SK-MEL-5 (cell line): ENCODE measurements around the gene NGEF. TPM values are rescaled to one million over a fixed set of nuclear protein-coding genes. Genes with fewer than 3 reads are reported as not detected.

Experiments
- DNase-seq: peaks from one replicate; pipeline ENCODE4 v3.0.0-alpha.2; 2016; ENCODE audit warnings: low read depth, low spot score
- in situ Hi-C: cut with HindIII; loops from 2 replicates; pipeline ENCODE4 v1.10.0; 2016; ENCODE audit warnings: low sequenced_read_pairs, high pct_unique_total_duplicates, low pct_unique_long_range_greater_than_20kb
- total RNA-seq: library from RNA; depleted of rRNA; stranded (reverse); fragments of >200 nt; shearing (Covaris generic); gene quantifications from 2 replicates; pipeline ENCODE4 v1.2.3, GENCODE V29; 2014

The NGEF gene
- total RNA-seq, 1 experiment from 2014 or later: not detected

- DNase-seq: no peak
- in situ Hi-C loops: no loop called here
Measured at GRCh38 chr2:232900811-232901735, 112.0 kb downstream of the NGEF start.

DNA sequence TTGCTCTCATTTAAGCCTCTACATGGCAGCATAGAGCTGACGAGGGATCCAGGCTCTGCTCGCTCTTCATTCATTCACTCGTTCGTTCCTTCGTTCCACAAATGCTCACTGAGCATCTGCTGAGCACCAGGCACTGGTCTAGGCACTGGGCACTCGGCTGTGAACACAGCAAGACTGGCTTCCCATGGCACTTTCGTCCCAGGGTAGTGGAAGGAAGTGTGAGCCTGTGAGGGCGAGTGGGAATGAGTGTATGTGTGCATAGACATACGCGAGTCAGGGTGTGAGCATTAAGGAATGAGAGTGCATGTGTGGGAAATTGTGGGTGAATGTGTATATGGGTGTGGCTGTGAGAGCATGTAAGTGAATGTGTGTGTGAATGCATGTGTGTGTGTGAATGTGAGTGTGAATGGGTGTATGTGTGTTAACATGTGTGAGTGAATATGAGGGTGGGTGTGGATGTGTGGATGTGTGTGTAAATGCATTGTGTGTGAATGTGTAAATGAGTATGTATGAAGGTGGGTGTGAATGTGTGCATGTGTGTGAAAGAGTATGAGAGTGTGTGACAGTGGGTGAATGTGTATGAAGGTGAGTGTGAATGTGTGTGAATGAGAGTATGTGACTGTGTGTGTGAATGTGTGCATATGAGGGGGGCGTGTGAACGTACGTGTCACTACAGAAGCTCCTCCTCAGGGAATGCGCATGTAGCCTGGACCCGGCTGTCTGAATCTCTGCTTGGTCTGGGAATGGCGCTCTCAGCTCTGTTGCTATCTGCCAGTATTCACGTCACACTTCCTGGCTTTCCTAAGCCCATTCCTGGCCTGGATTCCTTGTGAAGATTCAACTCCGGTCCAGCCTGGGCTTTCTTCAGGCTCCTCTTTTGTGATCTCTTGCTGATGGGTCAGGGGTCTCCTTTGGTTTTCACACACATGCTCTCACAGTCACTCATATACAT is 114.2 kb downstream of the NGEF start:
- DNase-seq: peak; percentile 46
- in situ Hi-C loops: no loop called here

DNA sequence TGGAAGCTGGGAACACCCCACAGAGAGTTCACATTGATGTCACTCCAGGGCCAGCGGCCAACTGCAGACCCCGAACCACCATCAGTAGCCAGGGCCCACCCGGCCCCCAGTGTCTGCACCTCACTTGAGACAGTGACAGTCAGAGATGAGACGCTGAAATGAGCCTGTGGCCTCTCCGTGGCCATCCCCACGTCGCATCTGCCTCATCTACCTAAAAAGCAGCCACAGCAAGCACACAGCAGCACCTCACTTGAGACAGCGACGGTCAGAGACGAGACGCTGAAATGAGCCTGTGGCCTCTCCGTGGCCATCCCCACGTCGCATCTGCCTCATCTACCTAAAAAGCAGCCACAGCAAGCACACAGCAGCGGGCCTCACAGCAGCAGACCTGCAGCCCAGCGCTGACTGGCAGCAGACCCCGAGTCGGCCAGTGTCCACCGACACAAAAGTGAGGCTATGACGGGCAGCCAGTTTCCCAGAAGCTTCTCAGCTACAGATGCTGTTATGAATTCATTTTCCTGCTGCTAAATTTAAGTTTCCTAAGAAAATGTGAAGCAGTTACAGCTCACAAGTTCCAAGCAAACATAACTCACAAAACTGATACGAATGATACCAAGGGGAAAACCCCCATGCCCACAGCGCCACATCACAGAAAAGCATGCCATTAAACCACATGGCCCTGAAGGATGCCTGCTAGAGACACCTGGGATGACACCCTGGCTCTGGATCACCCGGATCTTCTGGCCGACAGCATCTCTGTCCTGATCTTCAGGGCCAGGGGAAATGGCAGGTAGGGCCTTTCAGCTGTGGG is 115.3 kb downstream of the NGEF start:
- no peak for DNase-seq

DNA sequence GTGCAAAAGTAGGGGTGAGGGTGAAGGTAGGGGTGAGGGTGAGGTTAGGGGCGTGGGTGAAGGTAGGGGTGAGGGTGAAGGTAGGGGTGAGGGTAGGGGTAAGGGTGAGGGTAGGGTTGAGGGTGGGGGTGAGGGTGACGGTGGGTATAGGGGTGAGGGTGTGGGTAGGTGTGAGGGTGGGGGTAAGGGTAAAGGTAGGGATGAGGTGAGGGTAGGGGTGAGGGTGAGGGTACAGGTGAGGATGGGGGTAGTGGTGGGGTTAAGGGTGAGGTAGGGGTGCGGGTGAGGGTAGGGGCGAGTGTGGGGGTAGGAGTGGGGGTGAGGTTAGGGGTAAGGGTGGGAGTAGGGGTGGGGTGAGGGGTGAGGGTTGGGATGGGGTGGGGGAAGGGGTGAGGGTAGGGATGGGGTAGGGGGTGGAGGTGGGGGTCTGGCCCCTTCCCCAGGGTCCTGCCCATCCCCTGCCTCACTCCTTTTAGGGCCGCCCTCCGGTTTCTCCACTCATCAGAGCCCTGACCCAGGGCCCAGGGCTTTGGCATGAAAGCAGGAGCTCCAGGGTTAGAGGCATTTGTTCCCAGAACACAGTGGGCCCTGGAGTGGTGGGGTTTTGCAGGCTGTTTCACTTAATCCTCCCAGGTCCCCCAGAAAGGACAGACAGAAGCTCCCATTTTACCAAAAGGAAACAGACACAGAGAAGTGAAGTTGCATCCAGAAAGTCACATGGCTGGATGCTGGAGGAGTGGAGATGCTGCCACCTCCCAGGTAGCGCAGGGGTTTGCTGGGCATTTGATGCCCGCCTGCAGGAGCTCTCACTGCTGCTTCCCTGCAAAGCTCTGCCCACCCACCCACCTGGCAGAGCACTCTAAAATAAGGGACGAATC is 116.1 kb downstream of the NGEF start:
- in situ Hi-C loops: no loop called here
- DNase-seq: no peak

More for the DNA sequence above, 115.3 kb downstream of the NGEF start:
- in situ Hi-C loops: no loop called here

GRCh38 chr2:232896111-232896510 is 116.9 kb downstream of the NGEF start:
- DNase-seq: no peak
- in situ Hi-C loops: no loop called here

DNA sequence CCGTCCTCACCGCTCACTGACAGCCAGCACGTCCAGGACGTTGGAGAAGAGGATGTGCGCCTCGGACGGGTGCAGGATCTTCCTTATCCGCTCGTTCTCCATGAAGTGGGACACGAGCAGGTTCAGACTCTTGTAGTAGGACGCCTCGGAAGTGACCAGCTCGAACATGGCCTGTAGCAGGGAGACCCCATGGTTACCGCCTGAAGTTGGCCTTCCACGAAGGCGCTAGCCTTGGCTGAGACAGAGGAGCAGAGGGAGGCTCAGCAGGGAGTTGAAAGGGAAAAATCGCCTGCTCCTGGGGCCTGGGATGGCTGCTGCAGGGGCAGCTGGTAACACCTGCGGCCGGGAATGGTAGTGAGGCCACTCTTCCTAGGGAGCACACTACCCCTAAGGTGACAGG is 118.3 kb downstream of the NGEF start:
- DNase-seq: no peak
- in situ Hi-C loops: no loop called here

- DNase-seq: no peak
- in situ Hi-C loops: no loop called here
Measured at GRCh38 chr2:232894251-232894650, 118.8 kb downstream of the NGEF start.

GRCh38 chr2:232893834-232894233 is 119.2 kb downstream of the NGEF start:
- no peak for DNase-seq
- in situ Hi-C loops: no loop called here

GRCh38 chr2:232892843-232893242 is 120.2 kb downstream of the NGEF start:
- no peak for DNase-seq
- in situ Hi-C loops: no loop called here

DNA sequence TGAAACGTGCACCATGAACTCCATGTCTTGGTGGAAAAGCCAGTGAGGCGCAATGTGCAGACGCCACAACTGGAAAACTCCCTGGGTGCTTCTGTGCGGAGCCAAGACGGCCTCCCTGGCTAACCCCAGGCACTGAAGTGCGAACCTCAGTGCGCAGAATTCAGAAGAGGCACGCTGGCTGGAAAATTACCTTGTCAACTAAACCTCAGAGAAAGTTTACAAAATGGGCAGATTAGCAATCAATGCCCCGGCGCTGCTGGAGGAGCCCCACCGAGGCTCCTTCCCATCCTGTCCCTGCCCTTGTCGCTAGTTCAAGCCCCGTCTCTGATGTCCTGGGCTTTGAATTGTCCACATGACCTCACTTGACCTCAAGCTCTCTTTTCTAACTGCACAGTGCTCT is 120.8 kb downstream of the NGEF start:
- DNase-seq: no peak
- in situ Hi-C loops: no loop called here

- in situ Hi-C loops: no loop called here
- peak; percentile 28 for DNase-seq
Measured at GRCh38 chr2:232891621-232892071, 121.4 kb downstream of the NGEF start.

- in situ Hi-C loops: no loop called here
- no peak for DNase-seq
Measured at GRCh38 chr2:232890896-232891601, 122.0 kb downstream of the NGEF start.

GRCh38 chr2:232890536-232890895 is 122.5 kb downstream of the NGEF start:
- DNase-seq: no peak
- in situ Hi-C loops: no loop called here

DNA sequence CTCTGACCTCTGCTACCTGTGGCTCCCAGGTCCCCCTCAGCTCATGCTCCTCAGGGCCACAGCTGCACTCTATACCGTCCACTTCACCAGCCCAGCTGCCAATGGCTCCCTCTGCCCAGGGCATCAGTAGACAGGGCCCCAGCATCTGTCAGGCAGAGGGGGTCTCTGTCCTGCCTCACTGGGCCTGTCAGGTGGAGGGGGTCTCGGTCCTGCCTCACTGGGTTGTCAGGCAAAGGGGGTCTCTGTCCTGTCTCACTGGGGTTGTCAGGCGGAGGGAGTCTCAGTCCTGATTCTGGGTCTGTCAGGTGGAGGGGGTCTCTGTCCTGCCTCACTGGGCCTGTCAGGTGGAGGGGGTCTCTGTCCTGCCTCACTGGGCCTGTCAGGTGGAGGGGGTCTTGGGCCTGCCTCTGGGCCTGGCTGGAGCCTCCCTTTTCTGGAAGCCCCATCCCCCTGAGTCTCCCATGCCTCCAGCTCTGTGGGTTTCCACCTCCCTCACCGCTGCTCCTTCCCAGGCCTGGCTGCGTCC is 123.1 kb downstream of the NGEF start:
- in situ Hi-C loops: no loop called here
- no peak for DNase-seq

DNA sequence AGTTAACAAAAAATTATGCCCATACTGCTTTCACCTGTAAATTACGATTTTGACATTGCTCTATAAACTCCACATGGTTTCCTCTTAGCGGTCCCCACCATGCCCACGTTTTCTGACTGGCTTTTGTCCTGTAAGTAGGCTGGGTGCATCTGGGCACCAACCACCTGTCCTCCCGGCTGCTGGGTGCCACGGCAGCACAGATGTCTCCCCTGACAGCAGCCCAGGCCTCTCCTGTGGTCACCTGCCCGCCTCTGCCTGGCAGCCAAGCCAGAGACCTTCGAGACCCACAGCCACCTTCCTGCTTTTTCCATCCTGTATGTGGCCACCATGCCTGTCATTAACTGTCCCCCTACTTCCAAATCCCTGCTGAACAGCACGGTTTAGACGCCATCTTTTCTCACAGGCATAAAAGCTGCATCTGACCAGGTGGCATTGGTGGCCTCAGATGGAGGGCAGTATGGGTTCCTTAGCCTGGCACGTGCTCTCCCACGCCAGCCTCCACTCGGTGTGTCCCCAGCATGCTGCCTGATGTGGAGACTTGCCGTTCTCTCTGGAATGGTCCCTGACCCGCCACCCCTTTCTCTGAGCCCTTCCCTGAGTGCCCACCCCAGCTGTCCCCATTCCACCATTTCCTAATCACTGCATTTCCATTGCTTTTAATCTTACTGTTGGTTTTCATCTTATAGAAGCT is 124.1 kb downstream of the NGEF start:
- in situ Hi-C loops: no loop called here
- no peak for DNase-seq
